ENCODE measurements around the gene PDLIM7. TPM values are rescaled to one million over a fixed set of nuclear protein-coding genes. Genes with fewer than 3 reads are reported as not detected.
A peak's percentile ranks its signal among the peaks of the same experiment; 100 is the strongest.

The PDLIM7 gene
- total RNA-seq, 2 donors from 2014 or later, result 196 to 241 TPM

GRCh38 chr5:177526191-177526590, 28.8 kb upstream of the PDLIM7 start:
- H3K4me3 Mint-ChIP-seq, result no peak overlapping the region

GRCh38 chr5:177524941-177525655, 27.7 kb upstream of the PDLIM7 start:
- Histone ChIP-seq H3K9me3 (ENCODE audit: control insufficient read depth, low read length) (no peaks in the 10 kb centered on the region), H3K27ac (ENCODE audit: low read depth, low read length) (no peak overlapping the region), H3K4me3 (ENCODE audit: low read length) (no peak overlapping the region), H3K36me3 (ENCODE audit: control insufficient read depth, insufficient read depth, low read length) (peaks cover 93% of the 10 kb centered on the region), H3K9ac (ENCODE audit: extremely low read depth, low read length, poor library complexity, severe bottlenecking) (no peak overlapping the region), H3K27me3 (ENCODE audit: control insufficient read depth, insufficient read depth, low read length, poor library complexity, severe bottlenecking) (no peaks in the 10 kb centered on the region), H3K4me1 (ENCODE audit: control insufficient read depth, insufficient read depth, low read length) (no peaks in the 10 kb centered on the region)
- Mint-ChIP-seq H3K36me3 (ENCODE audit: low read depth) (peaks cover 49% of the 10 kb centered on the region), H3K4me3 (no peak overlapping the region), H3K27me3 (ENCODE audit: insufficient read depth) (no peaks in the 10 kb centered on the region), H3K4me1 (no peaks in the 10 kb centered on the region), H3K9me3 (no peaks in the 10 kb centered on the region), H3K27ac (no peak overlapping the region)
- no peak for DNase-seq
- TF ChIP-seq, protein P1, sequence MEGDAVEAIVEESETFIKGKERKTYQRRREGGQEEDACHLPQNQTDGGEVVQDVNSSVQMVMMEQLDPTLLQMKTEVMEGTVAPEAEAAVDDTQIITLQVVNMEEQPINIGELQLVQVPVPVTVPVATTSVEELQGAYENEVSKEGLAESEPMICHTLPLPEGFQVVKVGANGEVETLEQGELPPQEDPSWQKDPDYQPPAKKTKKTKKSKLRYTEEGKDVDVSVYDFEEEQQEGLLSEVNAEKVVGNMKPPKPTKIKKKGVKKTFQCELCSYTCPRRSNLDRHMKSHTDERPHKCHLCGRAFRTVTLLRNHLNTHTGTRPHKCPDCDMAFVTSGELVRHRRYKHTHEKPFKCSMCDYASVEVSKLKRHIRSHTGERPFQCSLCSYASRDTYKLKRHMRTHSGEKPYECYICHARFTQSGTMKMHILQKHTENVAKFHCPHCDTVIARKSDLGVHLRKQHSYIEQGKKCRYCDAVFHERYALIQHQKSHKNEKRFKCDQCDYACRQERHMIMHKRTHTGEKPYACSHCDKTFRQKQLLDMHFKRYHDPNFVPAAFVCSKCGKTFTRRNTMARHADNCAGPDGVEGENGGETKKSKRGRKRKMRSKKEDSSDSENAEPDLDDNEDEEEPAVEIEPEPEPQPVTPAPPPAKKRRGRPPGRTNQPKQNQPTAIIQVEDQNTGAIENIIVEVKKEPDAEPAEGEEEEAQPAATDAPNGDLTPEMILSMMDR (conservative IDR thresholded peaks at IDR 0.05), result peak; percentile 11
- 96% methylated on average over 8 to 10 of the region's 10 CpGs for WGBS, 2 experiments (ENCODE audit: insufficient coverage in 1 of 2, insufficient read length in 1 of 2)

More at GRCh38 chr5:177526191-177526590, 28.8 kb upstream of the PDLIM7 start:
- no peak overlapping the region for H3K9ac ChIP-seq (ENCODE audit: extremely low read depth, low read length, poor library complexity, severe bottlenecking)
- H3K4me1 ChIP-seq (ENCODE audit: control insufficient read depth, insufficient read depth, low read length), result no peaks in the 10 kb centered on the region
- Mint-ChIP-seq H3K27me3 (ENCODE audit: insufficient read depth) (no peaks in the 10 kb centered on the region), H3K4me1 (no peaks in the 10 kb centered on the region), H3K36me3 (ENCODE audit: low read depth) (peaks cover 47% of the 10 kb centered on the region), H3K9me3 (no peaks in the 10 kb centered on the region), H3K27ac (no peak overlapping the region)
- H3K36me3 ChIP-seq (ENCODE audit: control insufficient read depth, insufficient read depth, low read length), result peaks cover 92% of the 10 kb centered on the region
- TF ChIP-seq, protein P1 (conservative IDR thresholded peaks at IDR 0.05), result no peak
- no peaks in the 10 kb centered on the region for H3K27me3 ChIP-seq (ENCODE audit: control insufficient read depth, insufficient read depth, low read length, poor library complexity, severe bottlenecking)
- no peak overlapping the region for H3K27ac ChIP-seq (ENCODE audit: low read depth, low read length)
- no peak for DNase-seq
- H3K4me3 ChIP-seq (ENCODE audit: low read length), result no peak overlapping the region
- H3K9me3 ChIP-seq (ENCODE audit: control insufficient read depth, low read length), result no peaks in the 10 kb centered on the region
- 97 to 100% methylated on average over 2 to 3 of the region's 4 CpGs for WGBS, 2 experiments (ENCODE audit: insufficient coverage in 1 of 2, insufficient read length in 1 of 2)

DNA sequence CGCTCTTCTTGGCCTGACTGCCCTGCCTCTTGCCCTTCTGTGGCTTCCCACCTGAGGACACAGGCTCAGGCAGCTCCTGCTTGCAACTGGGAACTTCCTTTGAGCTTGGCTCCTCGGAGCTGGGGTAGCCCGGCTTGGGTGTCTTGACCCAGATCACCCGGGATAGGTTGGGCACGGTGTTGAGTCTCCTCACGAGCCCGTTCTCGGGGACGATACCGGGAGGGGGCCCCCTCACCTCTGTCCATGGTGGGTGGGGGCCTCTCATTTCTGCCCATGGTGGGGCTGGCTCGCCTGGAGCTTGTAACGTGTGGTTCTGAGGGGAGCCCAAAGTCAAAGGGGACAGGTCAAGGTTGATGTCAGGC, 27.1 kb upstream of the PDLIM7 start:
- Histone ChIP-seq H3K4me1 (ENCODE audit: control insufficient read depth, insufficient read depth, low read length) (no peaks in the 10 kb centered on the region), H3K9me3 (ENCODE audit: control insufficient read depth, low read length) (no peaks in the 10 kb centered on the region), H3K36me3 (ENCODE audit: control insufficient read depth, insufficient read depth, low read length) (peaks cover 93% of the 10 kb centered on the region), H3K9ac (ENCODE audit: extremely low read depth, low read length, poor library complexity, severe bottlenecking) (no peak overlapping the region), H3K4me3 (ENCODE audit: low read length) (no peak overlapping the region), H3K27me3 (ENCODE audit: control insufficient read depth, insufficient read depth, low read length, poor library complexity, severe bottlenecking) (no peaks in the 10 kb centered on the region), H3K27ac (ENCODE audit: low read depth, low read length) (no peak overlapping the region)
- no peak for DNase-seq
- WGBS, 2 experiments (ENCODE audit: insufficient coverage in 1 of 2, insufficient read length in 1 of 2), result 96 to 98% methylated on average over 11 to 12 of the region's 12 CpGs
- Mint-ChIP-seq H3K4me3 (no peak overlapping the region), H3K27ac (no peak overlapping the region), H3K4me1 (no peaks in the 10 kb centered on the region), H3K27me3 (ENCODE audit: insufficient read depth) (no peaks in the 10 kb centered on the region), H3K9me3 (no peaks in the 10 kb centered on the region), H3K36me3 (ENCODE audit: low read depth) (peaks cover 51% of the 10 kb centered on the region)
- TF ChIP-seq, protein P1 (conservative IDR thresholded peaks at IDR 0.05), result no peak

All from endodermal cell (in vitro differentiated cells).